ENCODE results near the gene FUT2. TPM values are rescaled to one million over a fixed set of nuclear protein-coding genes. Genes with fewer than 3 reads are reported as not detected.
"Not testable (repeated sequence)": the region's sequence is repeated elsewhere in the genome, so short reads cannot be mapped to it uniquely, and the experiment has no call there.

Gene FUT2
- 78.1 TPM for total RNA-seq

- peak; percentile 80 for DNase-seq (ENCODE audit: low spot score)
These were observed at the start of gene FUT2 for GRCh38 chr19:48695743-48696352. TSS of gene FUT2 (plus strand) at chr19:48695971. CDS start at chr19:48702957, 6,986 bp downstream.

GRCh38 chr19:48646001-48646721 is 49.6 kb upstream of the FUT2 start, which contains the start of gene CA11:
TSS of gene CA11 (minus strand) at chr19:48646187. CDS start at chr19:48645632, 555 bp downstream.
- DNase-seq (ENCODE audit: low spot score): peak; percentile 86

- DNase-seq (ENCODE audit: low spot score): no peak
These were observed 49.0 kb upstream of the FUT2 start for GRCh38 chr19:48646722-48647216.

- no peak for DNase-seq (ENCODE audit: low spot score)
These were observed 47.6 kb upstream of the FUT2 start for GRCh38 chr19:48648134-48648533.

- DNase-seq (ENCODE audit: low spot score): no peak
These were observed 44.6 kb upstream of the FUT2 start for GRCh38 chr19:48650974-48651682.

- DNase-seq (ENCODE audit: low spot score): no peak
These were observed 44.1 kb upstream of the FUT2 start for GRCh38 chr19:48651683-48652048.

GRCh38 chr19:48654299-48655059 is 41.3 kb upstream of the FUT2 start:
- DNase-seq (ENCODE audit: low spot score): no peak

GRCh38 chr19:48656840-48657474 is 38.8 kb upstream of the FUT2 start:
- no peak for DNase-seq (ENCODE audit: low spot score)

- not testable (repeated sequence) for DNase-seq (ENCODE audit: low spot score)
These were observed 37.9 kb upstream of the FUT2 start for GRCh38 chr19:48657828-48658227.

- DNase-seq (ENCODE audit: low spot score): no peak
These were observed 37.3 kb upstream of the FUT2 start for GRCh38 chr19:48658483-48658882.

GRCh38 chr19:48659768-48660167 is 36.0 kb upstream of the FUT2 start:
- DNase-seq (ENCODE audit: low spot score): no peak

GRCh38 chr19:48660852-48661710 is 34.7 kb upstream of the FUT2 start:
- DNase-seq (ENCODE audit: low spot score): peak; percentile 87

- no peak for DNase-seq (ENCODE audit: low spot score)
These were observed 34.1 kb upstream of the FUT2 start for GRCh38 chr19:48661711-48662090.

GRCh38 chr19:48663667-48664066 is 32.1 kb upstream of the FUT2 start:
- no peak for DNase-seq (ENCODE audit: low spot score)

GRCh38 chr19:48664476-48664875 is 31.3 kb upstream of the FUT2 start:
- DNase-seq (ENCODE audit: low spot score): no peak

GRCh38 chr19:48665786-48666185 is 30.0 kb upstream of the FUT2 start:
- DNase-seq (ENCODE audit: low spot score): no peak

GRCh38 chr19:48668332-48668731 is 27.4 kb upstream of the FUT2 start:
- DNase-seq (ENCODE audit: low spot score): no peak

- DNase-seq (ENCODE audit: low spot score): no peak
These were observed 27.0 kb upstream of the FUT2 start for GRCh38 chr19:48668761-48669160.

- no peak for DNase-seq (ENCODE audit: low spot score)
These were observed 25.7 kb upstream of the FUT2 start for GRCh38 chr19:48669903-48670668.

Measured in mucosa of gallbladder (tissue), 1 donor.